Left ventricle myocardium inferior (tissue), 1 donor: ENCODE data around the gene TCF12. TPM values are rescaled to one million over a fixed set of nuclear protein-coding genes. Genes with fewer than 3 reads are reported as not detected.

ENCODE experiments used
- DNase-seq: peaks from one replicate; pipeline ENCODE4 v3.0.0-alpha.2; 2020
- H3K27ac ChIP-seq: fragments of 200-600 bp; replicated peaks from 2 replicates; pipeline ENCODE4 v1.8.0; 2021
- H3K27me3 ChIP-seq: fragments of 200-600 bp; 2 replicates; pipeline ENCODE4 v1.8.0; 2021; ENCODE audit warnings: low read depth
- H3K36me3 ChIP-seq: fragments of 200-600 bp; 2 replicates; pipeline ENCODE4 v1.8.0; 2021
- H3K4me1 ChIP-seq: fragments of 200-600 bp; 2 replicates; pipeline ENCODE4 v1.8.0; 2021
- H3K4me3 ChIP-seq: fragments of 200-600 bp; 2 replicates; pipeline ENCODE4 v1.8.0; 2021; ENCODE audit warnings: mild to moderate bottlenecking, moderate library complexity
- H3K9me3 ChIP-seq: fragments of 200-600 bp; replicated peaks from 2 replicates; pipeline ENCODE4 v1.8.0; 2021
- intact Hi-C: fragments of 100-400 bp; cut with micrococcal nuclease; formaldehyde crosslinking; loops from one replicate; pipeline ENCODE4 v1.11.0; 2022
- total RNA-seq: library from RNA; stranded (reverse); fragmentation: NEBNext Ultra II Directional; extraction: Animal tissue kit (Norgen Biotek cat#: 25700); gene quantifications from one replicate; pipeline ENCODE4 v1.2.1, GENCODE V29; 2021
- TF ChIP-seq, protein P1 (sequence below): fragments of 200-600 bp; IDR thresholded peaks from 2 replicates; pipeline ENCODE4 v1.8.0; 2021; ENCODE audit warnings: antibody characterized with exemption, mild to moderate bottlenecking, borderline replicate concordance
- donor health status: DM: no; HTN: yes; CAD: no; lungs with severe emphysema.

TCF12 gene
- total RNA-seq, 1 donor from 2014 or later = 52.1 TPM

DNA sequence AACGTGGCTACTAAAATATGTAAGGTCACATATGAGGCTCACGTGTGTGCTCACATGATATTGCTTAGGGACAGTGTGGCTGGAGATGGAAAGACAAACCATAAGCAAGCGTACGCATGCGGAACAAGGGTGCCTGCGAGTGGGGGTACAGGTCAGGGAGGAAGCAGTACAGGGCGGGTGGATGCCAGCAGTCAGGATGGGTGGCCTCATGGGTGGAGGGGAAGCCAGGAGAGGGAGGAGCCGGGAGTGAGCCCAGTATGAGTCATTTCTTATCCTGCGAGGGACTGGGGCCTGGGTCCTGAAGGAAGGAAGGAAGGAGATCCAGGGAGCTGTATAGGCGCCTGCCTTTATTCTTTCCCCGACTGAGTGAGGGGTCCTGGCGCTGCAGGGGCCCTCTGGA is 415.8 kb downstream of the TCF12 start:
- Histone ChIP-seq H3K27me3 (no peaks in the 10 kb centered on the region), H3K4me1 (peaks cover 35% of the 10 kb centered on the region), H3K9me3 (no peaks in the 10 kb centered on the region), H3K36me3 (no peaks in the 10 kb centered on the region), H3K27ac (no peak overlapping the region), H3K4me3 (no peak overlapping the region)
- intact Hi-C loops = no loop called here
- TF ChIP-seq, protein P1, sequence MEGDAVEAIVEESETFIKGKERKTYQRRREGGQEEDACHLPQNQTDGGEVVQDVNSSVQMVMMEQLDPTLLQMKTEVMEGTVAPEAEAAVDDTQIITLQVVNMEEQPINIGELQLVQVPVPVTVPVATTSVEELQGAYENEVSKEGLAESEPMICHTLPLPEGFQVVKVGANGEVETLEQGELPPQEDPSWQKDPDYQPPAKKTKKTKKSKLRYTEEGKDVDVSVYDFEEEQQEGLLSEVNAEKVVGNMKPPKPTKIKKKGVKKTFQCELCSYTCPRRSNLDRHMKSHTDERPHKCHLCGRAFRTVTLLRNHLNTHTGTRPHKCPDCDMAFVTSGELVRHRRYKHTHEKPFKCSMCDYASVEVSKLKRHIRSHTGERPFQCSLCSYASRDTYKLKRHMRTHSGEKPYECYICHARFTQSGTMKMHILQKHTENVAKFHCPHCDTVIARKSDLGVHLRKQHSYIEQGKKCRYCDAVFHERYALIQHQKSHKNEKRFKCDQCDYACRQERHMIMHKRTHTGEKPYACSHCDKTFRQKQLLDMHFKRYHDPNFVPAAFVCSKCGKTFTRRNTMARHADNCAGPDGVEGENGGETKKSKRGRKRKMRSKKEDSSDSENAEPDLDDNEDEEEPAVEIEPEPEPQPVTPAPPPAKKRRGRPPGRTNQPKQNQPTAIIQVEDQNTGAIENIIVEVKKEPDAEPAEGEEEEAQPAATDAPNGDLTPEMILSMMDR = no peak
- DNase-seq = no peak

DNA sequence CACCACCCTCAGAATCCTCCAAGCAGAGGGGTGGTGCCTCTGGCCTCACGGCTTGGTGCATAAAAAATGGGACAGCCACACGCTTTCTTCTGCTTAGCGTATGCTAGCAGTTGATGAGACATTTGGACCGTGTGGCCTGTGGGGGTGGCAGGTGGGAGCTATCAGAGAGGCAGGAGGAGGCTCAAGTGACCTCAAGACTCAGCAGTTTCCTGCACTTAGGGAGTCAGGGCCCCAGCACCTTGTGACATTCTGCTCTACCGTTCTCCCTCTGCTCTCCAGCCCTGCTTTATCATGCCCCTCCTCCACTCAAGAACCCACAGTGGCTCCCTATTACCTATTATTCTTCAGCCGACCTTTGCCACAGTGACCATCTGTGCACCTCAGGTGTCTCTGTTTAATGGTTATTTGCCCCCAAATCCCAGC is 416.9 kb downstream of the TCF12 start:
- Histone ChIP-seq H3K27ac (no peak overlapping the region), H3K4me1 (peaks cover 35% of the 10 kb centered on the region), H3K27me3 (no peaks in the 10 kb centered on the region), H3K9me3 (no peaks in the 10 kb centered on the region), H3K4me3 (no peak overlapping the region), H3K36me3 (no peaks in the 10 kb centered on the region)
- DNase-seq = no peak
- TF ChIP-seq, protein P1 = no peak
- intact Hi-C loops = no loop called here

DNA sequence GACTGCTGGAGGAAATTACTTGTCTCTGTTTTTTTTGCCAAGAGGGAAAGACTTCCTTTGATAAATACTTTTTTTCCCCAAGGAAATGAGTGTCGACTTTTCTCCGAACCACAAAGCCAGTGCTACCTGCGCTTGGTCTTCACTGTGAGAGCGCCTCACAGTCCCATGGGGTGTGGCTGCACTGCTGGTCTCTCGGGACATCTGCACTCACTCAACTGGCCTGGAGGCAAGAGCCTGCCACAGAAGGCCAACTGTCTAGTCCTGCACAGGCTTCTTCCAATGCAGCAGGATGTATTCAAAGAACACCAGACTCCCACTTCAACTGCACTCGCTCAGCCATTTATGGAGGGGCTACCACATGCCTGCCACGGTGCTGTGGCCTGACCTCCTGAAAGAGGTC is 417.3 kb downstream of the TCF12 start:
- no peaks in the 10 kb centered on the region for H3K9me3 ChIP-seq
- no peaks in the 10 kb centered on the region for H3K27me3 ChIP-seq
- DNase-seq = no peak
- H3K4me1 ChIP-seq = peaks cover 35% of the 10 kb centered on the region
- intact Hi-C loops = no loop called here
- no peaks in the 10 kb centered on the region for H3K36me3 ChIP-seq
- TF ChIP-seq, protein P1 = no peak
- no peak overlapping the region for H3K4me3 ChIP-seq
- H3K27ac ChIP-seq = no peak overlapping the region

DNA sequence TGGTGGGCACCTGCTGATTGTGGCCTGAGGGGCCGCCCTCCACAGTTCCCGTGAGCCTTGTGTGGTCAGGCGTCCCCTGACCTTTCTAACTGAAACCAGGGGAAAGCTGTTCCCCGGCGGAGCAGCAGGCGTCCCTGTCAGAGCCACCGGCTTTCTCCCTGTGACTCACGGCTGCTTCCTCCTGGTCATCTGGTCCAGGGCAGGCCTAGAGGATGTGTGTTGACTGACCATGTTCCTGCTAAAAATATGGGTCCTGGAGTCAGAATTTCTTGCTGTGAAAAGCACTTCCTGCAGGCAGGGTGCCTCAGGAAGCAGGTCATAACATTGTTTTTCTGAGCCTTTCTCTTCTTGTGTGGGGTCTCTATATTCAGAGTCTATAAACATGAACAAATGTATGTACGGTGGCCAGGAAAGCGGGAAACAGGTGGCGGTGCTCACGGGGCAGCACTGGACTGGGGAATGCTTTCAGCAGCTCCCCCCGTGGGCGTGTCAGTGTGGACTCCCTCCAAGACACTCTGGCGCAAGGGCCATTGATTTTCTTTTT is 419.5 kb downstream of the TCF12 start:
- H3K27me3 ChIP-seq = no peaks in the 10 kb centered on the region

DNA sequence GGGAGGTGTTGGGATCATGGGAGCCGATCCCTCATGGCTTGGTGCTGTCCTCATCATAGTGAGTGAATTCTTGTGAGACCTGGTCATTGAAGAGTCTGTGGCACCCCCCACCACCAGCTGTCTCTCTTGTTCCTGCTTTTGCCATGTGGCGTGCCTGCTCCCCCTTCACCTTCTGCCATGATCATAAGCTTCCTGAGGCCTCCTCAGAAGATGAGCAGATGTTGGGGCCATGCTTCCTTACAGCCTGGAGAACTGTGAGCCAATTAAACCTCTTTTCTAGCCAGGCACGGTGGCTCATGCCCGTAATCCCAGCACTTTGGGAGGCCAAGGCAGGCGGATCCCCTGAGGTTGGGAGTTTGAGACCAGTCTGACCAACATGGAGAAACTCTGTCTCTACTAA is 420.9 kb downstream of the TCF12 start:
- no peak for DNase-seq
- H3K36me3 ChIP-seq = no peaks in the 10 kb centered on the region
- TF ChIP-seq, protein P1 = no peak
- intact Hi-C loops = no loop called here
- H3K4me3 ChIP-seq = no peak overlapping the region
- H3K4me1 ChIP-seq = peaks cover 38% of the 10 kb centered on the region
- H3K9me3 ChIP-seq = no peaks in the 10 kb centered on the region
- no peaks in the 10 kb centered on the region for H3K27me3 ChIP-seq
- H3K27ac ChIP-seq = no peak overlapping the region

More for the DNA sequence above, 419.5 kb downstream of the TCF12 start:
- H3K27ac ChIP-seq = peak overlapping the region; percentile 84
- TF ChIP-seq, protein P1 = peak; percentile 32
- intact Hi-C loops = no loop called here
- H3K9me3 ChIP-seq = no peaks in the 10 kb centered on the region
- DNase-seq = peak; percentile 69
- H3K4me3 ChIP-seq = peak overlapping the region; percentile 8
- no peaks in the 10 kb centered on the region for H3K36me3 ChIP-seq
- peaks cover 39% of the 10 kb centered on the region for H3K4me1 ChIP-seq

Other genes with a start within 250 kb of the TCF12 start
- 22.0 TPM for gene ZNF280D, start 185.1 kb upstream of the TCF12 start, total RNA-seq